Upper lobe of left lung (tissue), 6 donors: ENCODE results near the gene PSMC4. TPM values are rescaled to one million over a fixed set of nuclear protein-coding genes. Genes with fewer than 3 reads are reported as not detected.

Experiments used
- ATAC-seq, 2 donors: fragments of 200-7000 bp; cut with Tn5 transposase; one replicate each; pipeline ENCODE4 v1.9.1; 2022; ENCODE audit warnings: mild to moderate bottlenecking in 2 of 2, moderate library complexity in 2 of 2; ENCODE audit not compliant: low FRiP score in 2 of 2
- DNase-seq, 2 donors: peaks; one replicate each; pipeline ENCODE4 v3.0.0-alpha.2; 2019 to 2020
- H3K27ac ChIP-seq, 4 donors: fragments of 200-600 bp; sonication (generic); one replicate each; pipeline ENCODE4 v1.5.1; 2016 to 2019
- H3K27me3 ChIP-seq, 4 donors: fragments of 200-600 bp; sonication (generic); one replicate each; pipeline ENCODE4 v1.5.1; 2017 to 2019
- H3K36me3 ChIP-seq, 4 donors: fragments of 200-600 bp; sonication (generic); one replicate each; pipeline ENCODE4 v1.5.1; 2016 to 2019
- H3K4me1 ChIP-seq, 4 donors: fragments of 200-600 bp; sonication (generic); one replicate each; pipeline ENCODE4 v1.5.1; 2018 to 2019
- H3K4me3 ChIP-seq, 4 donors: fragments of 200-600 bp; sonication (generic); one replicate each; pipeline ENCODE4 v1.5.1; 2017 to 2019; ENCODE audit warnings: mild to moderate bottlenecking in 2 of 4, moderate library complexity in 1 of 4
- H3K9me3 ChIP-seq, 4 donors: fragments of 200-600 bp; sonication (generic); one replicate each; pipeline ENCODE4 v1.5.1; 2018 to 2019
- EP300 ChIP-seq, 4 donors: sonication (generic); formaldehyde crosslinking; IDR thresholded peaks; one replicate each; pipeline ENCODE4 v1.5.1; 2017; ENCODE audit warnings: antibody characterized with exemption in 4 of 4, control low read depth in 2 of 4
- POLR2A ChIP-seq, 4 donors: fragments of 450-650 bp; IDR thresholded peaks; one replicate each; pipeline ENCODE4 v1.5.1; 2016 to 2017; ENCODE audit warnings: antibody characterized with exemption in 4 of 4, mild to moderate bottlenecking in 2 of 4
- POLR2AphosphoS5 ChIP-seq, 2 donors: sonication (generic); formaldehyde crosslinking; IDR thresholded peaks; one replicate each; pipeline ENCODE4 v1.5.1; 2017; ENCODE audit warnings: antibody characterized with exemption in 2 of 2
- WGBS, 2 donors: methylation state at CpG; one replicate each; pipeline ENCODE4 v1.1.5; 2017 to 2018; 5-methylcytosine and 5-hydroxymethylcytosine counted together
- total RNA-seq, 6 donors: library from RNA; depleted of rRNA in 4 of 6; stranded (reverse); fragments of >200 nt in 4 of 6; gene quantifications; one replicate each; pipeline versions ENCODE4 v1.1.0 to v1.2.1, GENCODE V29; 2016 to 2021
- TF ChIP-seq, protein P1 (sequence below), 6 experiments: fragments of 450-650 bp in 4 of 6; fragments of 200-600 bp in 2 of 6; sonication (generic) in 2 of 6; IDR thresholded peaks; one replicate each; pipeline ENCODE4 v1.5.1; 2016 to 2019; ENCODE audit warnings: antibody characterized with exemption in 6 of 6
- donor health status: DM: no; HTN: no; CAD: no; lungs with moderate emphysema.
- donor health status: DM: no; HTN: yes; CAD: no; lungs with severe emphysema.

Gene PSMC4
- total RNA-seq, 6 donors from 2014 or later = 41.1 to 85.7 (median 59.9) TPM

DNA sequence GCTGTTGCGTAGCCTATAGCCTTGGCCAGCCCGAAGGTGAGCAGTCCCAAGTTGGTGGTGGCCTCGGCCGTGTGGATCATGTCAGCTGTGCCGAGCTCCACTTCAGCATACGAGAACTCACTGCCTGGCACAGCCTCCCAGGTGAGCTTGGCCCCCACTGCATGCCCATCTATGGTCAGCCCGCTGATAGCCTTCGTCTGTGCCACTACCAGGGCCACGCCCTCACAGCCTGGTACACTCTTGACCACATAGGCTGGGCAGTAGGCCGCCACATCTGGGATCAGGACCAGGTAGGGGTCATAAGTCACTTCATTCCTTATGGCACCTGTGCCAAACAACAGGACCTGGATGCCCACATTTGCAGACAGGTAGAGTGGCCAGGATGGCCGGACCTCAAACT, 43.9 kb upstream of the PSMC4 start:
- ATAC-seq = peak in 1 of 2 donors; percentile 49
- WGBS, 2 donors = 95 to 100% methylated on average over 1 to 11 of the region's 11 CpGs
- DNase-seq = no peak
- H3K36me3 ChIP-seq = no peaks in the 10 kb centered on the region
- peaks cover 0 to 3% (median 0%) of the 10 kb centered on the region in 4 donors for H3K4me1 ChIP-seq
- H3K4me3 ChIP-seq = no peak overlapping the region
- H3K27ac ChIP-seq = no peak overlapping the region
- no peaks in the 10 kb centered on the region for H3K27me3 ChIP-seq
- TF ChIP-seq EP300 (IDR thresholded peaks at IDR 0.05) (no peak), POLR2A (IDR thresholded peaks at IDR 0.05) (no peak), POLR2AphosphoS5 (IDR thresholded peaks at IDR 0.05) (no peak)
- TF ChIP-seq, protein P1, sequence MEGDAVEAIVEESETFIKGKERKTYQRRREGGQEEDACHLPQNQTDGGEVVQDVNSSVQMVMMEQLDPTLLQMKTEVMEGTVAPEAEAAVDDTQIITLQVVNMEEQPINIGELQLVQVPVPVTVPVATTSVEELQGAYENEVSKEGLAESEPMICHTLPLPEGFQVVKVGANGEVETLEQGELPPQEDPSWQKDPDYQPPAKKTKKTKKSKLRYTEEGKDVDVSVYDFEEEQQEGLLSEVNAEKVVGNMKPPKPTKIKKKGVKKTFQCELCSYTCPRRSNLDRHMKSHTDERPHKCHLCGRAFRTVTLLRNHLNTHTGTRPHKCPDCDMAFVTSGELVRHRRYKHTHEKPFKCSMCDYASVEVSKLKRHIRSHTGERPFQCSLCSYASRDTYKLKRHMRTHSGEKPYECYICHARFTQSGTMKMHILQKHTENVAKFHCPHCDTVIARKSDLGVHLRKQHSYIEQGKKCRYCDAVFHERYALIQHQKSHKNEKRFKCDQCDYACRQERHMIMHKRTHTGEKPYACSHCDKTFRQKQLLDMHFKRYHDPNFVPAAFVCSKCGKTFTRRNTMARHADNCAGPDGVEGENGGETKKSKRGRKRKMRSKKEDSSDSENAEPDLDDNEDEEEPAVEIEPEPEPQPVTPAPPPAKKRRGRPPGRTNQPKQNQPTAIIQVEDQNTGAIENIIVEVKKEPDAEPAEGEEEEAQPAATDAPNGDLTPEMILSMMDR (IDR thresholded peaks at IDR 0.05) = no peak
- H3K9me3 ChIP-seq = no peaks in the 10 kb centered on the region

- Histone ChIP-seq H3K4me3 (no peak overlapping the region), H3K36me3 (no peaks in the 10 kb centered on the region), H3K27me3 (no peaks in the 10 kb centered on the region), H3K4me1 (peaks cover 0 to 3% (median 0%) of the 10 kb centered on the region in 4 donors), H3K27ac (no peak overlapping the region), H3K9me3 (no peaks in the 10 kb centered on the region)
- peak in 1 of 2 donors; percentile 56 for DNase-seq
- ATAC-seq = peak in 1 of 2 donors; percentile 30
- TF ChIP-seq POLR2AphosphoS5 (IDR thresholded peaks at IDR 0.05) = no peak
- TF ChIP-seq, protein P1 (IDR thresholded peaks at IDR 0.05) = no peak
- TF ChIP-seq POLR2A (IDR thresholded peaks at IDR 0.05) = no peak
- TF ChIP-seq EP300 (IDR thresholded peaks at IDR 0.05) = no peak
- WGBS, 2 donors = 90% methylated on average over 12 to 22 of the region's 23 CpGs
Observed at GRCh38 chr19:39927524-39928356, 43.2 kb upstream of the PSMC4 start.

DNA sequence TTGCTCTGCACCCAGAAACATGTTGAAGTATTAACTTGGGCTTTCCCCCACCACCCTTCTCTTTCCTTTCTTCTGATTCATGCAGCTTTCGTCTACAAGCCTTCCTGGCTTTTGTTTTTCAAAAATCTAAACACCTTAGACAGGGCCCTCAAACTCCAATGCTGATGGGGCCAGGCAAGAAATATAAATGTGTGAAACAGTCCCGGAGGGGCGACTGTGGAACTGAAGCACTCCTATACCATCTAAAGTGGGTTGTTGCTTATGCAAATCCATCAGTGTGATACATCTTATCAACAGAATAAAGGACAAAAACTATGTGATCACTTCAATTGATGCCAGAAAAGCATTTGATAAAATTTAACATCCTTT, 42.6 kb upstream of the PSMC4 start:
- DNase-seq (no peak), ATAC-seq (no peak)
- Histone ChIP-seq H3K9me3 (no peaks in the 10 kb centered on the region), H3K4me3 (no peak overlapping the region), H3K27me3 (no peaks in the 10 kb centered on the region), H3K4me1 (peaks cover 0 to 3% (median 0%) of the 10 kb centered on the region in 4 donors), H3K36me3 (no peaks in the 10 kb centered on the region), H3K27ac (no peak overlapping the region)
- TF ChIP-seq POLR2AphosphoS5 (IDR thresholded peaks at IDR 0.05) = no peak
- TF ChIP-seq, protein P1 (IDR thresholded peaks at IDR 0.05) = no peak
- TF ChIP-seq POLR2A (IDR thresholded peaks at IDR 0.05) = no peak
- TF ChIP-seq EP300 (IDR thresholded peaks at IDR 0.05) = no peak
- 82 to 84% methylated on average over 3 of the region's 3 CpGs for WGBS, 2 donors

GRCh38 chr19:39929750-39930149, 41.2 kb upstream of the PSMC4 start:
- DNase-seq (no peak), ATAC-seq (no peak)
- H3K27me3 ChIP-seq = no peaks in the 10 kb centered on the region
- TF ChIP-seq POLR2A (IDR thresholded peaks at IDR 0.05) (no peak), EP300 (IDR thresholded peaks at IDR 0.05) (no peak), POLR2AphosphoS5 (IDR thresholded peaks at IDR 0.05) (no peak)
- TF ChIP-seq, protein P1 (IDR thresholded peaks at IDR 0.05) = no peak
- no peaks in the 10 kb centered on the region for H3K36me3 ChIP-seq
- no peaks in the 10 kb centered on the region for H3K9me3 ChIP-seq
- no peak overlapping the region for H3K4me3 ChIP-seq
- 90 to 92% methylated on average over 3 of the region's 3 CpGs for WGBS, 2 donors
- no peak overlapping the region for H3K27ac ChIP-seq
- H3K4me1 ChIP-seq = peaks cover 0 to 3% (median 0%) of the 10 kb centered on the region in 4 donors
